Fibroblast of lung (primary cell): Measurements from ENCODE around the gene SEC14L5.

Experiments
- EZH2 ChIP-seq: IDR thresholded peaks from 2 replicates; pipeline ENCODE4 v1.5.1; 2012; ENCODE audit warnings: low read length, control low read depth, mild to moderate bottlenecking; ENCODE audit errors: missing control alignments
- TF ChIP-seq, protein P1 (sequence below), 2 donors: IDR thresholded peaks in 1 of 2; conservative IDR thresholded peaks in 1 of 2; 1 replicate in 1 of 2; 2 replicates in 1 of 2; pipeline ENCODE4 v1.5.1; 2011 to 2012; ENCODE audit warnings: low read length in 2 of 2, control low read depth in 1 of 2, inconsistent platforms in 1 of 2, low read depth in 1 of 2, mild to moderate bottlenecking in 1 of 2

DNA sequence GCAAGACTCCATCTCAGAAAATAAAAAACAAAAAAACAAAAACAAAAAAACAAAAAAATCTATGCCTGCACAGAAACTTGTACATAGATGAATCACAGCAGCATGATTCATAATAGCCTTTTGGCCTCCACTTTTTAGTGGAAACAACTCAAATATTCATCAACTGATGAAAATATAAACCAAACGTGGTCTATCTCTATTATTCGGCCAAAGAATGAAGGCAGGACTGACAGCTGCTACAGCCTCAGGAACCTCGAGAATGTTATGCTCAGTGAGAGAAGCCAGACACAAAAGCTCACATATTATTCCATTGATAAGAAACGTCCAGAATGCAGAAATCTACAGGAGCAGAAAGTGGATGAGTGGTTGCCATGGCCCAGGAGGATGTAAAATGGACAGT lies 41.0 kb upstream of the SEC14L5 start:
- TF ChIP-seq, protein P1, sequence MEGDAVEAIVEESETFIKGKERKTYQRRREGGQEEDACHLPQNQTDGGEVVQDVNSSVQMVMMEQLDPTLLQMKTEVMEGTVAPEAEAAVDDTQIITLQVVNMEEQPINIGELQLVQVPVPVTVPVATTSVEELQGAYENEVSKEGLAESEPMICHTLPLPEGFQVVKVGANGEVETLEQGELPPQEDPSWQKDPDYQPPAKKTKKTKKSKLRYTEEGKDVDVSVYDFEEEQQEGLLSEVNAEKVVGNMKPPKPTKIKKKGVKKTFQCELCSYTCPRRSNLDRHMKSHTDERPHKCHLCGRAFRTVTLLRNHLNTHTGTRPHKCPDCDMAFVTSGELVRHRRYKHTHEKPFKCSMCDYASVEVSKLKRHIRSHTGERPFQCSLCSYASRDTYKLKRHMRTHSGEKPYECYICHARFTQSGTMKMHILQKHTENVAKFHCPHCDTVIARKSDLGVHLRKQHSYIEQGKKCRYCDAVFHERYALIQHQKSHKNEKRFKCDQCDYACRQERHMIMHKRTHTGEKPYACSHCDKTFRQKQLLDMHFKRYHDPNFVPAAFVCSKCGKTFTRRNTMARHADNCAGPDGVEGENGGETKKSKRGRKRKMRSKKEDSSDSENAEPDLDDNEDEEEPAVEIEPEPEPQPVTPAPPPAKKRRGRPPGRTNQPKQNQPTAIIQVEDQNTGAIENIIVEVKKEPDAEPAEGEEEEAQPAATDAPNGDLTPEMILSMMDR (conservative IDR thresholded peaks at IDR 0.05 in 1 of 2, IDR thresholded peaks at IDR 0.05 in 1 of 2; ENCODE audit: low read depth in 1 of 2, low read length in 2 of 2): no peak
- no peak for TF ChIP-seq EZH2
